NCI-H2227 (cell line): ENCODE data around the gene DPP10.

Experiments used
- DNase-seq: peaks from one replicate; lab custom pipeline; 2025; ENCODE audit not compliant: unreplicated experiment; lab: John Stamatoyannopoulos, UW

DPP10 gene

DNA sequence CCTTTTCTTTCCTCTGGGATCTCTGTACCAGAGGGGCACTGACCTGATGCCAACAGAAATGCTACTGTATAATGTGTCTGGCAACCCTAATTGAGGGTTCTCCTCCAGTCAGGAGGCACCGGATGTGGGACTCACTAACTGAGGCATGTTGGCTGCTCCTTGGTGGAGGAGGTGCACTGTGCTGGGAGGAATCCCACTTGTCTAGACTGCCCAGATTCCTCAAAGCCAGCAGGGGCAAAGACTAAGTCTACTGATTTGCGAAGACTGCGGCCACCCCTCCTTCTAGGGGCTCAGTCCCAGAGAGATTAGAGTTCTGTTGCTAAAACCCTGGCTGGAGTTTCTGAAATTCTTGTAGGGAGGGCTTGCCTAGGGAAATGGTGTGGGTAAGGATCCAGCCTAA, 1192.1 kb downstream of the DPP10 start:
- DNase-seq = no peak

GRCh38 chr2:115635430-115635829, 1193.0 kb downstream of the DPP10 start:
- DNase-seq = no peak

DNA sequence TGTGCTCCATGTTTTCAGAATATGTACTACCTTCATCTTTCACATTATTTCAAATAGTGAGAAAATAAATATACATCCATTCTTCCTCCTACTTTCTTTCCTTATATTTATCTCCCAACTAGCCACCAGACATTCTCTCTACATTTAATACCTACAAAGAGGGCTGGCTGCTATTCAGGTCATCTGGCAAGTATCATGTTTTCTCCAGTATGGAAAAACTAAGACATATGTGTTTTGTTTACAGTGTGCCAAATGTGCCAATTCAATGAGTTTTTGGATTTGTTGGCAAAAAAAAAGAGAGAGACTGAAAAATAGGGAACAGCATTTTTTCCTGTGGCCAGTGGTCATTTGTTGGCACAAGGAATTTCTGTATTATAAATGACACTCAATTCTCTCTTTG, 1207.3 kb downstream of the DPP10 start:
- no peak for DNase-seq

GRCh38 chr2:115650827-115651226, 1208.4 kb downstream of the DPP10 start:
- DNase-seq = no peak

GRCh38 chr2:115652652-115653051, 1210.2 kb downstream of the DPP10 start:
- DNase-seq = no peak

GRCh38 chr2:115654362-115654761, 1211.9 kb downstream of the DPP10 start:
- DNase-seq = no peak

DNA sequence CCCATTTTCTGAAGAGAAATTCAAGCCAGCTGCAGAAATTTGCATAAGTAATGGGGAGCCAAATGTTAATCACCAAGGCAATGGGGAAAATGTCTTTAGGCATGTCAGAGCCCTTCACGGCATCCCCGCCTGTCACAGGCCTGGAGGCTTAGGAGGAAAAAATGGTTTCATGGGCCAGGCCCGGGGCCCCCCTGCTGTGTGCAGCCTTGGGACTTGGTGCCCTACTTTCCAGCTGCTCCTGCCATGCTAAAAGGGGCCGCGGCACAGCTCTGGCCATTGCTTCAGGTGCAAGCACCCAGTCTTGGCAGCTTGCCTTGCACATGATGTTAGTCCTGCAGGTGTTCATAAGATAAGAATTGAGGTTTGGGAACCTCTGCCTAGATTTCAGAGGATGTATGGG, 1235.7 kb downstream of the DPP10 start:
- no peak for DNase-seq

GRCh38 chr2:115684345-115684744, 1241.9 kb downstream of the DPP10 start:
- DNase-seq = no peak

DNA sequence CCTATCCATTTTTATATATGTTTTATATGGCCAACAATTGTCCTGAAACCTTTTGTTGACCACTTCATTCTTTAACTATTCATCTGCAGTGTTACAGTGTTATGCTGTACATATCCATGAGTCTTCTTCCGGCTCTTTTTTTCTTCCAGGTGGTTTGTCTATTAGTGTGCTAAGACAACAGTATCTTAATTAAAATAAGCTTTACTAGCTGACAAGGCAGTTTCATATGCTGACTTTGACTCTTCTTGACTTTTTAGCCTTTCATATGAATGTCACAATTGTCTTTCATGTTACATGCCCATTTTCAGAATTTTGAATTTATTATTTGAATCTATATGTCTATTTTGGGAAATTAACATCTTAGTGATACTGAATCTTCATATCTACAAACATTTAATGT, 1249.0 kb downstream of the DPP10 start:
- DNase-seq = no peak

- DNase-seq = no peak
Observed at GRCh38 chr2:115694651-115695050, 1252.2 kb downstream of the DPP10 start.

- DNase-seq = no peak
Observed at GRCh38 chr2:115733190-115733775, 1290.8 kb downstream of the DPP10 start.

DNA sequence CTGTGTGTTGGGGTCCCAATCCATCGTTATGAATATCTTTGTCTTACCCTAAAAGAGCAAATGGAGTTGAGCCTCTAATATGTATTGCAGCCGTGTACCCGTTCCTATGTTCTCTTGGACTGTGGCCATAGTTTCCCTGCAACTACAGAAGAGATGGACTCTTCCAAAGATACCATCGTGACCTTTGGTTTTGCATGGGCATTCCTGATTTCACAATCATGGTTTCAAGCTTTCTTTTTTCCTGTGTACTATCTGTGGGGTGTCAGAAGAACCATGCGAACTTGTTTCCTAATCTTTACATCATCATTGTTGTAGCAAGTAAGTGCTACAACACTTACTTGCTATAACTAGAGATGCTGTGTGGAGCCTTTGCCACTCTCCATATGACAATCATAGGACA, 1295.7 kb downstream of the DPP10 start:
- no peak for DNase-seq

DNA sequence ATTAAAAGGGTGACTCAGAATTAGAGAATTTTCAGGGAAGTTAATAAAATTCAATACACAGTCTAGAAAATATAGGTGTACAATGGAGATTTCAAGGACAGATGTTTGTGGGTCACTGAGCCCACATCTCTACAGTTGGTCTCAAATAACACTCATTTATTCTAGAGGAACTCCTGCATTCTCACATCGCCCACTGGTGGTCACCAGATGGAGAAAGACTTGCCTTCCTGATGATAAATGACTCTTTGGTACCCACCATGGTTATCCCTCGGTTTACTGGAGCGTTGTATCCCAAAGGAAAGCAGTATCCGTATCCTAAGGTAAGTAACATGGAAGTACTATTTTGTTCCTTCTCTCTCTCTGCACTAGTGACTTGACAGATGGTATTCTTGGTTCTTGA, 1297.1 kb downstream of the DPP10 start:
- DNase-seq = no peak

GRCh38 chr2:115746151-115746550, 1303.7 kb downstream of the DPP10 start:
- DNase-seq = no peak

DNA sequence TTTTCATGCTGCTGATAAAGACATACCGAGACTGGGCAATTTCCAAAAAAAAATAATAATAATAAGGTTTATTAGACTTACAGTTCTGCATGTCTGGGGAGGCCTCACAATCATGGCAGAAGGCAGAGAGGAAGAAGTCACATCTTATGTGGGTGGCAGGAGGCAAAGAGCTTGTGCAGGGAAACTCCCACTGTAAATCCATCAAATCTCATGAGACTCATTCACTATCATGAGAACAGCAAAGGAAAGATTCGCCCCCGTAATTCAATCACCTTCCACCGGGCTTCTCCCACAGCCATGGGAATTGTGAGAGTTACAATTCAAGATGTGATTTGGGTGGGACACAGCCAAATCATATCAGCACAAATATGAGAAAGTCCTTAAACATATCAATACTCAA, 1314.8 kb downstream of the DPP10 start:
- DNase-seq = no peak

GRCh38 chr2:115763601-115764000, 1321.2 kb downstream of the DPP10 start:
- no peak for DNase-seq

DNA sequence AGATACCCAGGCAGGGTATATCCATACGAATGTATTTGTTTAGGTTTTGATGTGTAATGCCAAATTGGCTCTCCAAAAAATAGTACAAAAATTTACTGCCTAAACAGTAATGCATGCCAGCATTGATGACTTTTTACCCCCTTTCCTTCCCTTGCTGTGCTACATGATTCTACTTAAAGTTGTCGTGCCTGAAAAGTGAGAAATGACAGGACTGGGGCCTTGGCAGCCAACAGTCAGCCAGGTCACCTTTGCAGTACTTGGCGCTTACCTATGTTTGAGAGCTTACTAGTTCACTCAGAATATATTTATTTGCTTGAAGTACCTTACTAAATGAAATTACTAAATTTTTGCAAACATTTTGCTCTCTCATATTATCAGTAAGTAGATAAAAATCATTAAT, 1329.1 kb downstream of the DPP10 start:
- DNase-seq = no peak

DNA sequence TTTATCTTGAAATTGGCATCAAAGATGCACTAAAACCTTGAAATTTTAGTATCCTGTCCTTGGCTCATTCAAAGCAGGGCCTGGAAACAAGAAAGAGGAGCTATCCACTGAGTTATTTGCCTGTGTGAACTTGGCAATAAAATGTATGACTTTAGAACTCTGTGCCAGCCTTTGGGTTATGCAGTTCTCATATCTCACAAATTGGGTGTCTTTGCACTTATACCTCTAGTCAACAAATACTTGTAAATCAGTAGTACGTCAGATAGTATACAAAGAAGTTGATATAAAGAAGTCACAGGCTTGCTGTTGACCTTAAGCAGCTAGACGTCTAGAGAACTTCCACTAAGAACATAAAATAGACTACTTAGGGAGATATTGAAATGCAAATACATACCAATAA, 1331.9 kb downstream of the DPP10 start:
- no peak for DNase-seq

DNA sequence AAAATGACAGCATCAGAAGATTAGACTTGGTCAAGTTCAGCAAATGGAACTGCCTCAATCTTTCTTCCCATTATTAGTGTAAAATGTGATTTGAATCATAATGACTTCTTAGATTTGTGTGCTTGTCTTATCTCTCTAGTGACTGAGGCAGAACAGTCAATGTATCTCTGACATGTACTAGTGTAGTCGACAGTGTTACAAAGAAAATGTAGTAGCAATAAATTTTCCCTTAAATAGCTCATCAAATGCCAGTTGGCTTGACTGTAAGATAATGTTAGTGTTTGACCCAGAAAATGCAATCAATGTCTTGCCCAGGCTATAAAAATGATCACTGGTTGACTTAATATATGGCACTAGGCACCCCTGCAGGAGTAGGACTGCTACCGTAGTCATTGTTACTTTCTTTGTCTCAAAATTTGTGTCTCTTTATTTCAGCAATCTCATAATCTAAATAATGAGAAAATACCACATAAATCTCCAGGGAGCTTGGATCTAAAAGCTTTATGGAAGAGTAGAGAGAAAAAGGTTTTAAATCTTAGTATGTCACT, 1336.7 kb downstream of the DPP10 start:
- no peak for DNase-seq

GRCh38 chr2:115782286-115782685, 1339.8 kb downstream of the DPP10 start:
- DNase-seq = no peak

DNA sequence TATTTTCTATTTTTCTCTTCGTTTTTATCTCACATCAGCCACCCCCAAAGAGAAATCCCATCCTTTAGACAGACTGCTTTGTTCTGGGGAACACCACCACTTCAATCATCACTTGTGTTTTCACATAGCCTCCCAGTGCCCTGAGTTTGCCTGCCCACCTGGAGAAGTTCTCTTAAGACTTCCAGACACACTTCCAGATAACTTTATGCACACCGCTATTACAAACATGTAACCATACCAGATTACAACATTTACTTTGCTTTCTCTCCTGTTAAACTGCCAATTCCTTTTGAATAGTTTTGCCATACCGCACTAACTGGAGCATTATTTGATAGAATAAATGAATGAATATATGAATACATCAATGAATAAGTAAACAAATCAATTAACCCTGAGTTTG, 1353.6 kb downstream of the DPP10 start:
- DNase-seq = no peak

- no peak for DNase-seq
Observed at GRCh38 chr2:115807276-115807675, 1364.8 kb downstream of the DPP10 start.

GRCh38 chr2:115825912-115826311, 1383.5 kb downstream of the DPP10 start:
- DNase-seq = no peak
